ENCODE data around the gene IL17RE.
"Not testable (repeated sequence)": the region's sequence is repeated elsewhere in the genome, so short reads cannot be mapped to it uniquely, and the experiment has no call there.

The IL17RE gene

DNA sequence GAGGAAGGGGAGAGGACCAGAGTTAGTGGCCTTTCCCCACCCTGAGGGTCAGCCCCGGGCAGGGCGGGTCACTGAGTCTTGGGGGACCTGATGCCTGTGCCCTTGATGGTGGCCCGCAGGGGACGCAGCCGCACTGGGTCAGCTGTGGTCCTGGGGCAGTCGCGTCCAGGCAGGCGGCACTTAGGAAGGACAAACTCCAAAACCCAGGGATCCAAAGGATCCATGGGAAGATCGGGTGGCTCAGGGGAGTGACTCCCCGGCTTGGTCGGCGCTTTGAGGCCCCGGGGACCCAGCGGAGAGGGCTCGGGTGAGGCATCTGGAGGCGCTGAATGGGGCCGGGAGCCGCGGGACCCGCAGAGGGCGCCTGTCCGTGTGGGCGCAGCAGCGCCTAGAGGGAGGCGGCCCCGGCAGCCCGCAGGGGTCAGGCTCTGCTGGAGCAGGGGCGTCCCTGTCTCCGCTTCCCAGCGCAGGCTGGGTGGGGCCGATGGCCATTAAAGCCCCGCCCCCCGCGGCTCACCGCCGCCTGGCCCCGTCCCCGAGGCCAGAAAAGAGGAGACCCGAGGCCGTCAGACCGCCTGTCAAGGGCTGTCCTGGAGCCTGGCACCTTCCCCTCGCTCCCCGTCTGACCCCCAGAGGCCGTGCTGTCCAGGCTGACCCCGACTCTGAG is 40.1 kb upstream of the IL17RE start:
- no peak overlapping the region for H3K4me2 ChIP-seq (ENCODE audit: low read length)
- H3K9me3 ChIP-seq (ENCODE audit: control insufficient read depth, insufficient read depth, low read length) = no peaks in the 10 kb centered on the region
- H4K20me1 ChIP-seq (ENCODE audit: control insufficient read depth, insufficient read depth, low read depth, low read length) = no peaks in the 10 kb centered on the region
- no peak overlapping the region for H3K27ac ChIP-seq (ENCODE audit: low read depth, low read length)
- H3K27me3 ChIP-seq (ENCODE audit: control insufficient read depth, low read length) = peaks cover 7% of the 10 kb centered on the region
- H3K36me3 ChIP-seq (ENCODE audit: control insufficient read depth, low read length) = no peaks in the 10 kb centered on the region
- H3F3A ChIP-seq (ENCODE audit: control insufficient read depth, insufficient read depth) = no peaks in the 10 kb centered on the region
- H3K4me1 ChIP-seq (ENCODE audit: control insufficient read depth, low read length) = no peaks in the 10 kb centered on the region
- no peaks in the 10 kb centered on the region for H3K79me2 ChIP-seq (ENCODE audit: control insufficient read depth, low read length)
- no peak overlapping the region for H3K4me3 ChIP-seq (ENCODE audit: low read length)
- no peaks in the 10 kb centered on the region for H3K9me2 ChIP-seq (replicated peaks; ENCODE audit: control insufficient read depth, low read length)
- TF ChIP-seq, protein P1, sequence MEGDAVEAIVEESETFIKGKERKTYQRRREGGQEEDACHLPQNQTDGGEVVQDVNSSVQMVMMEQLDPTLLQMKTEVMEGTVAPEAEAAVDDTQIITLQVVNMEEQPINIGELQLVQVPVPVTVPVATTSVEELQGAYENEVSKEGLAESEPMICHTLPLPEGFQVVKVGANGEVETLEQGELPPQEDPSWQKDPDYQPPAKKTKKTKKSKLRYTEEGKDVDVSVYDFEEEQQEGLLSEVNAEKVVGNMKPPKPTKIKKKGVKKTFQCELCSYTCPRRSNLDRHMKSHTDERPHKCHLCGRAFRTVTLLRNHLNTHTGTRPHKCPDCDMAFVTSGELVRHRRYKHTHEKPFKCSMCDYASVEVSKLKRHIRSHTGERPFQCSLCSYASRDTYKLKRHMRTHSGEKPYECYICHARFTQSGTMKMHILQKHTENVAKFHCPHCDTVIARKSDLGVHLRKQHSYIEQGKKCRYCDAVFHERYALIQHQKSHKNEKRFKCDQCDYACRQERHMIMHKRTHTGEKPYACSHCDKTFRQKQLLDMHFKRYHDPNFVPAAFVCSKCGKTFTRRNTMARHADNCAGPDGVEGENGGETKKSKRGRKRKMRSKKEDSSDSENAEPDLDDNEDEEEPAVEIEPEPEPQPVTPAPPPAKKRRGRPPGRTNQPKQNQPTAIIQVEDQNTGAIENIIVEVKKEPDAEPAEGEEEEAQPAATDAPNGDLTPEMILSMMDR (IDR thresholded peaks at IDR 0.05; ENCODE audit: low read depth, low read length, poor library complexity, severe bottlenecking) = no peak
- no peak for TF ChIP-seq EZH2phosphoT487 (IDR thresholded peaks at IDR 0.05; ENCODE audit: borderline replicate concordance, low read length)

- H3K9me3 ChIP-seq (ENCODE audit: control insufficient read depth, insufficient read depth, low read length) = no peaks in the 10 kb centered on the region
- H3K27me3 ChIP-seq (ENCODE audit: control insufficient read depth, low read length) = peaks cover 7% of the 10 kb centered on the region
- H3K9me2 ChIP-seq (replicated peaks; ENCODE audit: control insufficient read depth, low read length) = no peaks in the 10 kb centered on the region
- no peak overlapping the region for H3K27ac ChIP-seq (ENCODE audit: low read depth, low read length)
- no peaks in the 10 kb centered on the region for H4K20me1 ChIP-seq (ENCODE audit: control insufficient read depth, insufficient read depth, low read depth, low read length)
- no peaks in the 10 kb centered on the region for H3F3A ChIP-seq (ENCODE audit: control insufficient read depth, insufficient read depth)
- H3K4me1 ChIP-seq (ENCODE audit: control insufficient read depth, low read length) = no peaks in the 10 kb centered on the region
- no peak overlapping the region for H3K4me2 ChIP-seq (ENCODE audit: low read length)
- TF ChIP-seq, protein P1 (IDR thresholded peaks at IDR 0.05; ENCODE audit: low read depth, low read length, poor library complexity, severe bottlenecking) = no peak
- no peak for TF ChIP-seq EZH2phosphoT487 (IDR thresholded peaks at IDR 0.05; ENCODE audit: borderline replicate concordance, low read length)
- H3K36me3 ChIP-seq (ENCODE audit: control insufficient read depth, low read length) = no peaks in the 10 kb centered on the region
- no peaks in the 10 kb centered on the region for H3K79me2 ChIP-seq (ENCODE audit: control insufficient read depth, low read length)
- H3K4me3 ChIP-seq (ENCODE audit: low read length) = no peak overlapping the region
Measured at GRCh38 chr3:9863058-9863772, 39.4 kb upstream of the IL17RE start.

DNA sequence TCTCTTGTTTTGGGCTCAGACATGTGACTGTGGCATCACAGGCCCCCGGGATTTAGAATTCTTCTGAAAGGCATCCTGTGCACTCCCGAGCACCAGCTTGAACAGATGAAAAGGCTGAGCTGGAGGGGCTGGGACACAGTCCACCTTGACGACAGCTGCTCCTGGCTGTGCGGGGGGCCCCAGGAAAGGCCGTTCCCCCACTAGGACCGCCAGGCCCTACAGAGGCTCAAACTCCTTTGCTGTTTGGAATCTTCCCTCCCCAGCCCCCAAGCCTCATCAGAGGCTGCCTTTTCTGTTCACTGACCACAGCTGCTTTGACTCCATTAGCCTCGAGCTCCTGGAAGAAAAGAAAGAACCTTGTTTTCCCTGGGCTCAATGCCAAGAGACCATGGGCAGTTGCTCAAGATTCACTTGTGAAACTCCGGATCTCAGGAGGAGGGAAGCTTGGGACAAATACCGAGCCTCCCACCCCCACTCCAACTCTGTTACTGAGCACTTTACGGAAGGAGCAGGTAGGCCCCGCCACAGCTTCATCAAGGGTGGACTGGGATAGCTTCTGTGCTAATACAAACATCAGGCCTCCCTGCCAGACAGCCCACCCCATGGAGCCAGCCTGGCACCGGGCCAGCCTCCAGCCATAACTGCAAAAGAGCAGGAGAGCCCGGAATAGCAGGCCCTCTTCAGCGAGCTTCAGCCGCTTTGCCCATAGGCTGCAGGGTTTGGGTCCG is 38.3 kb upstream of the IL17RE start:
- no peak for TF ChIP-seq EZH2phosphoT487 (IDR thresholded peaks at IDR 0.05; ENCODE audit: borderline replicate concordance, low read length)
- TF ChIP-seq, protein P1 (IDR thresholded peaks at IDR 0.05; ENCODE audit: low read depth, low read length, poor library complexity, severe bottlenecking) = no peak
- Histone ChIP-seq H3K79me2 (ENCODE audit: control insufficient read depth, low read length) (no peaks in the 10 kb centered on the region), H3K4me3 (ENCODE audit: low read length) (no peak overlapping the region), H3K36me3 (ENCODE audit: control insufficient read depth, low read length) (no peaks in the 10 kb centered on the region), H4K20me1 (ENCODE audit: control insufficient read depth, insufficient read depth, low read depth, low read length) (no peaks in the 10 kb centered on the region), H3K9me2 (replicated peaks; ENCODE audit: control insufficient read depth, low read length) (no peaks in the 10 kb centered on the region), H3K4me1 (ENCODE audit: control insufficient read depth, low read length) (no peaks in the 10 kb centered on the region), H3K4me2 (ENCODE audit: low read length) (no peak overlapping the region), H3K9me3 (ENCODE audit: control insufficient read depth, insufficient read depth, low read length) (no peaks in the 10 kb centered on the region), H3K27me3 (ENCODE audit: control insufficient read depth, low read length) (peaks cover 7% of the 10 kb centered on the region), H3F3A (ENCODE audit: control insufficient read depth, insufficient read depth) (no peaks in the 10 kb centered on the region), H3K27ac (ENCODE audit: low read depth, low read length) (no peak overlapping the region)

- not testable (repeated sequence) for H3K4me1 ChIP-seq (ENCODE audit: control insufficient read depth, low read length); H3K27me3 ChIP-seq (ENCODE audit: control insufficient read depth, low read length); H4K20me1 ChIP-seq (ENCODE audit: control insufficient read depth, insufficient read depth, low read depth, low read length); H3K4me3 ChIP-seq (ENCODE audit: low read length); H3K27ac ChIP-seq (ENCODE audit: low read depth, low read length); H3K9me3 ChIP-seq (ENCODE audit: control insufficient read depth, insufficient read depth, low read length); H3K9me2 ChIP-seq (replicated peaks; ENCODE audit: control insufficient read depth, low read length); H3K79me2 ChIP-seq (ENCODE audit: control insufficient read depth, low read length); H3K4me2 ChIP-seq (ENCODE audit: low read length); H3K36me3 ChIP-seq (ENCODE audit: control insufficient read depth, low read length); H3F3A ChIP-seq (ENCODE audit: control insufficient read depth, insufficient read depth)
Measured at GRCh38 chr3:9865125-9865637, 37.5 kb upstream of the IL17RE start.
